Ovary (tissue), 9 donors: ENCODE measurements around the gene HCLS1. TPM values are rescaled to one million over a fixed set of nuclear protein-coding genes. Genes with fewer than 3 reads are reported as not detected.

ENCODE experiments used
- polyA plus RNA-seq, 2 donors: library from polyadenylated mRNA; stranded (reverse); fragments of 200-250 nt in 1 of 2; fragments of 350-450 nt in 1 of 2; fragmentation: Illumina TruSeq in 1 of 2; extraction: RNeasy Lipid Tissue Mini Kit (QIAGEN cat#74804) in 1 of 2; gene quantifications; one replicate each; pipeline ENCODE4 v1.2.3, GENCODE V29; 2013 to 2014
- small RNA-seq: library from RNA; depleted of rRNA; stranded (forward); fragments of <200 nt; gene quantifications from one replicate; pipeline ENCODE3, GENCODE V24; 2016
- total RNA-seq, 7 donors: library from RNA; depleted of rRNA in 2 of 7; stranded (reverse); fragments of >200 nt in 2 of 7; fragmentation: NEBNext Ultra II Directional in 3 of 7; extraction: Animal tissue kit (Norgen Biotek cat#: 25700) in 3 of 7; gene quantifications; one replicate each; pipeline versions ENCODE4 v1.1.0 to v1.2.4, GENCODE V29; 2016 to 2023
- donor health status: DM: no; HTN: no; CAD: no; lungs with moderate emphysema.
- donor health status: DM: no; HTN: no; CAD: no.
- donor health status: Bipolar disorder and iron deficiency.
- donor health status: DM: yes; HTN: yes; CAD: no.
- donor health status: DM: no; HTN: no; CAD: no.
- donor health status: DM: yes; HTN: yes; CAD: no.

The HCLS1 gene
- total and polyA plus RNA-seq, 9 donors: 7.0 to 45.9 (median 13.3) TPM

Small RNAs within 50 kb of the gene (small RNA-seq; reads per million reads assigned to genes)
- gene RNU4-62P: not detected

Other genes with a start within 250 kb of the HCLS1 start
- gene POLQ, start 114.9 kb downstream of the HCLS1 start, total RNA-seq: under 1 TPM; 0.10 to 0.55 (median 0.24) TPM
- under 1 TPM; 0.08 to 0.22 TPM for gene POLQ, start 114.9 kb downstream of the HCLS1 start, polyA plus RNA-seq
- gene ARGFX, start 93.0 kb downstream of the HCLS1 start, total RNA-seq: not detected
- not detected for gene ARGFX, start 93.0 kb downstream of the HCLS1 start, polyA plus RNA-seq
- gene FBXO40, start 67.5 kb downstream of the HCLS1 start, total RNA-seq: 1 to 10 TPM in 1 of 7 donors, under 1 TPM in 5, not detected in 1; 0.08 to 1.2 (median 0.17) TPM
- gene FBXO40, start 67.5 kb downstream of the HCLS1 start, polyA plus RNA-seq: under 1 TPM; 0.11 to 0.63 TPM
- gene GOLGB1, start 88.8 kb upstream of the HCLS1 start, total RNA-seq: 10 to 100 TPM; 39.6 to 70.5 (median 52.7) TPM
- gene GOLGB1, start 88.8 kb upstream of the HCLS1 start, polyA plus RNA-seq: 10 to 100 TPM; 18.9 to 31.7 TPM
- 10 to 100 TPM; 17.2 to 28.2 (median 21.3) TPM for gene IQCB1, start 174.2 kb upstream of the HCLS1 start, total RNA-seq
- gene IQCB1, start 174.2 kb upstream of the HCLS1 start, polyA plus RNA-seq: 10 to 100 TPM; 15.3 to 15.4 TPM
- 1 to 10 TPM in 6 of 7 donors, under 1 TPM in 1; 0.83 to 6.1 (median 2.7) TPM for gene EAF2, start 174.3 kb upstream of the HCLS1 start, total RNA-seq
- 1 to 10 TPM; 2.3 to 2.6 TPM for gene EAF2, start 174.3 kb upstream of the HCLS1 start, polyA plus RNA-seq
- gene SLC15A2, start 233.5 kb upstream of the HCLS1 start, total RNA-seq: 1 to 10 TPM in 6 of 7 donors, under 1 TPM in 1; 0.61 to 9.4 (median 1.5) TPM
- gene SLC15A2, start 233.5 kb upstream of the HCLS1 start, polyA plus RNA-seq: 1 to 10 TPM in 1 of 2 donors, under 1 TPM in 1; 0.23 to 2.5 TPM